Stimulated activated CD8-positive, alpha-beta memory T cell treated with anti-CD3 and anti-CD28 coated beads, Interleukin-4, amount 100 ng/mL, for 1 hour (primary cell): ENCODE data around the gene NXPH3.

ENCODE experiments used
- DNase-seq, 2 donors: peaks; one replicate each; pipeline ENCODE4 v3.0.0-alpha.2; 2020; ENCODE audit warnings: low read depth in 2 of 2, low spot score in 1 of 2

Gene NXPH3

GRCh38 chr17:49574945-49575678 lies 559 bp upstream of the NXPH3 start:
- no peak for DNase-seq

- DNase-seq: no peak
Observed at GRCh38 chr17:49576088-49576916, 631 bp downstream of the NXPH3 start.

- no peak for DNase-seq
Observed at GRCh38 chr17:49576917-49577649, 1.4 kb downstream of the NXPH3 start.

GRCh38 chr17:49577650-49577934 lies 1.9 kb downstream of the NXPH3 start:
- no peak for DNase-seq

- DNase-seq: no peak
Observed at GRCh38 chr17:49577963-49578362, 2.3 kb downstream of the NXPH3 start.

- no peak for DNase-seq
Observed at GRCh38 chr17:49578414-49578813, 2.7 kb downstream of the NXPH3 start.

GRCh38 chr17:49578952-49579500 lies 3.4 kb downstream of the NXPH3 start:
- DNase-seq: no peak

- DNase-seq: no peak
Observed at GRCh38 chr17:49579522-49579921, 3.9 kb downstream of the NXPH3 start.

GRCh38 chr17:49580055-49580721 lies 4.5 kb downstream of the NXPH3 start:
- no peak for DNase-seq

GRCh38 chr17:49580981-49581647 lies 5.4 kb downstream of the NXPH3 start:
- DNase-seq: no peak

GRCh38 chr17:49581648-49581998 lies 6.0 kb downstream of the NXPH3 start:
- no peak for DNase-seq

- DNase-seq: no peak
Observed at GRCh38 chr17:49582055-49582722, 6.5 kb downstream of the NXPH3 start.

GRCh38 chr17:49582789-49583188 lies 7.1 kb downstream of the NXPH3 start:
- DNase-seq: no peak

GRCh38 chr17:49583226-49583625 lies 7.6 kb downstream of the NXPH3 start:
- DNase-seq: no peak

GRCh38 chr17:49583889-49584288 lies 8.2 kb downstream of the NXPH3 start:
- no peak for DNase-seq

- DNase-seq: no peak
Observed at GRCh38 chr17:49585422-49586027, 9.9 kb downstream of the NXPH3 start.

GRCh38 chr17:49587366-49588073 lies 11.8 kb downstream of the NXPH3 start:
- no peak for DNase-seq

GRCh38 chr17:49588312-49588711 lies 12.6 kb downstream of the NXPH3 start:
- no peak for DNase-seq
